Activated T-cell treated with anti-CD3 and anti-CD28 coated beads for 4 hours (primary cell): ENCODE results near the gene DLX4.

Experiments
- DNase-seq: peaks from one replicate; pipeline ENCODE4 v3.0.0-alpha.2; 2020

DLX4 gene

GRCh38 chr17:49969134-49969759, at the start of gene DLX4:
TSS of gene DLX4 (plus strand) at chr17:49969190. CDS start at chr17:49969469, 279 bp downstream.
- DNase-seq: no peak

- DNase-seq: no peak
These were observed 48.8 kb upstream of the DLX4 start for GRCh38 chr17:49920030-49920769.

- no peak for DNase-seq
These were observed 46.9 kb upstream of the DLX4 start for GRCh38 chr17:49922095-49922494.

GRCh38 chr17:49924116-49924515, 44.9 kb upstream of the DLX4 start:
- no peak for DNase-seq

GRCh38 chr17:49924589-49924988, 44.4 kb upstream of the DLX4 start:
- no peak for DNase-seq

GRCh38 chr17:49925921-49926320, 43.1 kb upstream of the DLX4 start:
- DNase-seq: no peak

- no peak for DNase-seq
These were observed 42.1 kb upstream of the DLX4 start for GRCh38 chr17:49926886-49927285.

GRCh38 chr17:49928126-49928800, 40.7 kb upstream of the DLX4 start:
- DNase-seq: no peak

GRCh38 chr17:49928837-49929475, 40.0 kb upstream of the DLX4 start:
- no peak for DNase-seq

- no peak for DNase-seq
These were observed 38.1 kb upstream of the DLX4 start for GRCh38 chr17:49930880-49931279.

- DNase-seq: no peak
These were observed 37.4 kb upstream of the DLX4 start for GRCh38 chr17:49931416-49932137.

GRCh38 chr17:49932138-49932723, 36.8 kb upstream of the DLX4 start:
- no peak for DNase-seq

- DNase-seq: no peak
These were observed 36.1 kb upstream of the DLX4 start for GRCh38 chr17:49932901-49933300.

- no peak for DNase-seq
These were observed 33.3 kb upstream of the DLX4 start for GRCh38 chr17:49935526-49936210.

GRCh38 chr17:49936386-49936785, 32.6 kb upstream of the DLX4 start:
- DNase-seq: no peak

GRCh38 chr17:49939318-49939717, 29.7 kb upstream of the DLX4 start:
- DNase-seq: no peak

GRCh38 chr17:49941427-49941826, 27.6 kb upstream of the DLX4 start:
- no peak for DNase-seq

GRCh38 chr17:49942947-49943346, 26.0 kb upstream of the DLX4 start:
- DNase-seq: no peak

GRCh38 chr17:49944273-49944870, 24.6 kb upstream of the DLX4 start:
- DNase-seq: no peak

GRCh38 chr17:49946208-49946607, 22.8 kb upstream of the DLX4 start:
- DNase-seq: no peak

- DNase-seq: no peak
These were observed 21.9 kb upstream of the DLX4 start for GRCh38 chr17:49946964-49947584.
